Stimulated activated CD4-positive, alpha-beta T cell treated with anti-CD3 and anti-CD28 coated beads, TNF-alpha, amount 100 ng/mL, for 1 hour (primary cell): ENCODE measurements around the gene ATXN2.
"Not testable (repeated sequence)": the region's sequence is repeated elsewhere in the genome, so short reads cannot be mapped to it uniquely, and the experiment has no call there.

Experiments
- DNase-seq, 3 donors: peaks; one replicate each; pipeline ENCODE4 v3.0.0-alpha.2; 2020; ENCODE audit warnings: low read depth in 3 of 3, low spot score in 1 of 3

ATXN2 gene

DNA sequence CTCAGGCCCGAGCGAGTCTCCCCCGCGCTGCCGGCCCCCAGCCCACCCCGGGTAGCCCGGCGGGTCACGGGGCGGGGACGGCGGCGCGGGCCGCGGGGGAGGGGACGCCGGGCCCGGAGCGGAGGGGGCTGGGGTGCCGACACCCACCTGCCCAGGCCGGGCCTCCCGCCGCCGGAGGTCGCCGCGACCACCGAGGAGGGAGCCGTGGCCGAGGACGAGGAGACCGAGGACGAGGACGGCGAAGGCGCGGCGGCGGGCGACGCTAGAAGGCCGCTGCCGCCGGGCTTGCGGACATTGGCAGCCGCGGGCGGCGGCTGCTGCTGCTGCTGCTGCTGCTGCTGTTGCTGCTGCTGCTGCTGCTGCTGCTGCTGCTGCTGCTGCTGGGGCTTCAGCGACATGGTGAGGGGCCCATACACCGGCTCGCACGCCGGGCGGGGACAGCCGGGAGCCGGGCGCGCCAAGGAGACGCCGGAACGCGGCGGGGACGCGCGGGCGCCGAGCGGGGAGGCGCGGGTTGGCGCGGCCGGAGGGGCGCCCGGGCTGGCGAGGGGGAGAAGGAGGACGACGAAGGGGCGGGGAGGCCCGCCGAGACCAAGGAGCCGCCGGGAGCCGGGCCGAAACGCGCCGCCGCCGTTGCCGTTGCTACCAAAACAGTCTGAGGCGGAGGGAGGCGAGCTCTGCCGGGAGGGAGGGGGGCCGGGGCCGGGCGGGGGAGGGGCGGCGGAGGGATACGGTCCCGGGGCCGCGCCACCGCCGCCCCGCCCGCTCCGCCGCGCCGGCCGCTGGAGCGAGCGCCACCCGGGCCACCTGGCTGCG, at the start of gene ATXN2:
ATXN2 (minus strand) TSS at position 679 of the 816 bp plus-strand sequence; CDS start at position 398, 281 bp downstream.
- DNase-seq: peak; percentile 38 to 57 (median 51)

DNA sequence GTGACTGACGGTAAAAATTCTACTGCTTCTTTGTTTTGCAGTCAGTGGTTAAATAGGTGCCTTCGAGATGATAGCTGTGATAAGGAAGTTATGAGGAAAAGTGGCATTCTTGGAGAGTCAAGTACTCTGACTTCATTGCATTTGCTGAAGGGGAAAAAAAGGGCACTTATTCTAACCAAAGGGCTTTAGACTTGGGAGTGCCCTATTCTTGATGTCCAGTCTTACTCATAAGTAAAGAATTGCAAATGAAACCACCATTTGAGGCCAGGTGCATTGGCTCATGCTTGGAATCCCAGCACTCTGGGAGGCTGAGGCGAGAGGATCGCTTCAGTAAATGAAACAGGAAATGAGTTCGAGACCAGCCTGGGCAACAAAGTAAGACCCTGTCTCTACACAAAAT, 46.3 kb upstream of the ATXN2 start:
- DNase-seq: no peak

DNA sequence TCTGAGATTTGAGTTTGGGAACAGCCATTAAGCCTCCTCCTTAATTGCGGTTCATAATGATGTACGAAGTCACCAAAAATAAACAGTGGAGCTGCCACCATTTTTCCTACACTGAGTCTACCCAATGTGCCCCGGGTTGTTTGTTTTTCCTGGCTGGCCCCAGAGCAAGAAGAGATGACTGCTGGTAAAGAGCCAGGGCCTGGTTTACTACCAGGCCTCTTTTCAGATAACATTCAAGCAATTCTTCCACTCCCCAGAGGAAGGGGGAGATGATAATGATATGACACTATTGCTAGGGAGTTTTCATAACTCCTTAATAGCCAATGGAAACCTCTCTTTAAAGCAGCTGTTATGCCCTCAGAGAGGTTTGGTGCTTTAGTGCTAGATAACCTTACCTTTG, 44.3 kb upstream of the ATXN2 start:
- DNase-seq: no peak

- DNase-seq: no peak
Observed at GRCh38 chr12:111642681-111643426, 43.7 kb upstream of the ATXN2 start.

DNA sequence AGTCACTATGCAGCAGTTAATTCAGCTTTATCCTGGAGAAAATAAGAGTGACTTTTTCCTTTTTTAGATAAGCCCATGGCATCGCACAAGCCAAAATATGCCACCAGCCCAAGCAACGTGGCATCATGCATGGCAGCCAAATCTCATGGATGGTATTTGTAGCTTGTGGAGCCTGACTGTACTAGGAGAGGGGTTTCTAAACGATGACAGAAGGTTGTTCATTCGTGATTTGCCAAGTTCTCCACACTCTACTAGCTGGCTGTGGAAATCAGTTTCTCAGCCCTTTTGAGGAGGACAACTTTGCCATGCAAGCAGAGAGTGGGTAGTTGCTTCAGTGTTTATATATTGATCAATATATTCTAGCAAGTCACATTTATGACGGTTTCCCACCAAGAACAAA, 41.4 kb upstream of the ATXN2 start:
- no peak for DNase-seq

DNA sequence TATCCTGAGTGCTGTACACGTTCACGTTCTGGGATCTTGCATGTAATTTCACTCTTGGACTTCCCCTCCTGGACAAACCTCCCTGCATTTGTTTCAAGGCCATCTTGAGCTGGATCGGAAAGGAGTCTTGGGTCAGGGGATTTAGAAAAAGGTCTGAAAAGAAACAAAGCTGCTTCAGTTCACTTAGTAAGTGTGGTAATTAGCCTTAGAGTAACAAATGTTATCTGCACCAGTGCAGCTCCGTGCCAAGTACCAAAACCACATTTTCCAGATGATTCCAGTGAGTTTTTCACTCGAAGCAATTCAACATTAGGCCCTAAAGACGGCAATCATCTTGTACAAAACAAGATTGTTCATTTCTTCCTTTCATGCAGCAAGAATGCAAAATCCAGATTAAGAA, 39.4 kb upstream of the ATXN2 start:
- no peak for DNase-seq

DNA sequence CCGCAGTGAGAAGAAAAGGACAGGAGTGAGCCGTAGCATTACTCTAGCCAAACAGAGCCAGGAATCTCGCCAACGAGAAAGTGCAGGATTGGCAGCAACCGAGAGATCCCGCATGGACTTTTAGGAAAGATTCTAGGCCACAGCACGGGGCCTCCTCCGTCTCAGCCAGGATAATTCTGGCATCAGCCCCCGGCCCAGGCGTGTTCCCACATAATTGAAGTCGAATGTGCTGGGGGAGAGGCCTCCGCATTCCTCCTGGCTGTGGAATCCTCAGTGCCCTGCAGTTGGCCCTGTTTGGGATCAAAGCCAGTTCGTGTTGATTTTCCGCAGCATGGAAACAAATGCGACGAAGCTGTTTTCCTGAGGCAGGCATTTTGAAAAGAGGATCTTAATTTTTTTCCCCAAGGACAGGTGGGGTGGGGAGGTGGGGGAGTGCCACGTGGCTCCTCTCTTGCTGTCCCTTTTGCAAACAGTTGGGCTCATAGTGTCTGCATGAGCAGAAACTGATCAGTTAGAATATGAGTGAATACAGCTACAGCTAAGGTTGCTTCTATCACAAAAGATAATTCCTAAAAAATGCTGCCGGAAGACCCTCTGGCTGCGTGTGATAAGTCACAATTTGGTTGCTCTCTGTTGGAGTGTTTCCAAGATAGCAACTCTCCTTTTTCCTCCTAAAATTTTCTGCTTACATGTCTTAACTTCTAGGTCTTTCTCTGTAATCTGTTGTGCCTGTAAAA, 37.3 kb upstream of the ATXN2 start:
- no peak for DNase-seq

DNA sequence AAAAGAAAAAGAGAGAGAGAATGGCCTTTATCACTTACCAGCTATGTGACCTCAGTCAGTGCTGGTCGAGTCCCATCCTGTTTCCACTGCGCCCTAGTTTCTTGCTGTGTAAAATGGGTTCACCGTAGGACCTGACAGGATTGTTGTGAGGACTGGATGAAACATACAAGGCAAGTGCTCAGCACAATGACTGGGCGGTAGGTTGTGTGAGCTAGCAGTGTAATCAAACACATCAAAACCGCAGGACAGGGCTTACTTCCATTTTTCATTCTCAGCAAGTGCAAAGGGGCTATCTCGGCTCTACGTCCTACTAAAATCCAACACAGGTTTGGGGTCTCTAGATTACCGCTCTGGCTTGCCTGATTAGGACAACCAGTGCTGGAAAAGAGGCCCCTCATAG, 36.4 kb upstream of the ATXN2 start:
- no peak for DNase-seq

GRCh38 chr12:111628505-111629260, 29.6 kb upstream of the ATXN2 start:
- DNase-seq: no peak

DNA sequence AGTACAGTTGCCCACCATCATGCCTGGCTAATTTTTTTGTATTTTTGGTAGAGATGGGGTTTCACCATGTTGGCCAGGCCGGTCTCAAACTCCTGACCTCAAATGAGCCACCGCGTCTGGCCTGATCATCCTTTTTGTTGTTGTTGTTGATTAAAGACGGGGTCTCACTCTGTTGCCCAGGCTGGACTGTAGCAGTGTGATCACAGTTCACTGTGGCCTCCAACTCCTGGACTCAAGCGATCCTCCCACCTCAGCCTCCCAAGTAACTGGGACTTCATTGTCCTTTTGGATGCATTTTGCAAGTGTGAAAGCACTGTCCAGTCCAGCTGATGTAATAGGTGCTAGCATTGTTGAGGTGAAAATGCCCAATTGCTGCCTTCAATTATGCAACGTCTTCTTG, 27.1 kb upstream of the ATXN2 start:
- no peak for DNase-seq

GRCh38 chr12:111624540-111624939, 25.4 kb upstream of the ATXN2 start:
- DNase-seq: no peak

DNA sequence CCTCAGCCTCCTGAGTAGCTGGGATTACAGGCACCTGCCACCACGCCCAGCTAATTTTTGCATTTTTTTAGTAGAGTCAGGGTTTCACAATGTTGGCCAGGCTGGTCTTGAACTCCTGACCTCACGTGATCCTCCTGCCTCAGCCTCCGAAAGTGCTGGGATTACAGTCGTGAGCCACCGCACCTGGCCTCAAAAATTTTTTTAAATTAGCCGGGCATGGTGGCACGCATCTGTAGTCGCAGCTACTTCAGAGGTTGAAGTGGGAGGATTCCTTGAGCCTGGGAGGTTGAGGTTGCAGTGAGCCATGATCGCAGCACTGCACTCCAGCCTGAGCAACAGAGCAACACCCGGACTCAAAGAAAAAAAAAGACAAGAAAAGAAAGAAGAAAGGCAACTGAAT, 18.7 kb upstream of the ATXN2 start:
- not testable (repeated sequence) for DNase-seq

DNA sequence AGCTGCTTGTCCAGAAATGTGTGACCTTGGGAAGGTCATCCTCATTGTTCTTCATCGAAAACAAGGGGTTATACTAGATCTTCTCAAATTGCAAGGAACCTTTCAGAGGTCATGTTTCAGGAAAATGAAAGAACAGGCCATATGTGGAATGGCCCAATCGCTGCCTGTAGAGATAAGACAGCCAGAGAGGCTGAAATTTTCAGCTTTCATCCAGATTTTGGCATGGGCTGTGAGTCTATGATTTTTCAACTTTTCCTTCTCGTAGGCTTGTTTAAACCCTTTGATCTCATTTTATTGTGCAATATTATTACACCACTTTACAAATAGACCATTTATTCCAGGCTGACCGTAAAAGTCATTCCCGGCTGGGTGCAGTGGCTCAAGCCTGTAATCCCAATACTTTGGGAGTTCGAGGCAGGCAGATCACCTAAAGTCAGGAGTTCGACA, 17.1 kb upstream of the ATXN2 start:
- DNase-seq: no peak

- DNase-seq: no peak
Observed at GRCh38 chr12:111607239-111607638, 8.1 kb upstream of the ATXN2 start.

DNA sequence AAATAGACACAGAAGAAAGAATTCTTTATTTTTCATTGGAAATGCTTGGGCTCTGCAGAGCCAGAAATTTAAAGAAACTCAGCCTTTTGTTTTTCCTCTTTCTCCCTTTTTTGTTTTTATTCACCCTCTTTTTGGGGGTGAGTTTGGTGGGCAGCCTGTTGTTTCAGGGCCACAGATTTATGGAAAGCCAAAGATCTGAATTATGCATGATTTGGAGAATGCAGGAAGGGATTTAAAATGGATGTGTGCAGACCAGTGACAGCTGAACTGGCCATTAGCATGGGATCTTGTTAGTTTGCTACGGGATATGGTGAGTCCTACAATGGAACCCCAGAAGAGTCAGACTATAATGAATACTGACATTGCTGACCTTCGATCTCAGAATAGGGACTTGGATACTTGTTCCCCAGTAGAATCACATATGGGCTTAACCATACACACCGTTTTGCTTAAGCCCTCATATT, 7.7 kb upstream of the ATXN2 start:
- no peak for DNase-seq

GRCh38 chr12:111605911-111606766, 7.0 kb upstream of the ATXN2 start:
- no peak for DNase-seq

- DNase-seq: not testable (repeated sequence)
Observed at GRCh38 chr12:111602857-111603256, 3.7 kb upstream of the ATXN2 start.

DNA sequence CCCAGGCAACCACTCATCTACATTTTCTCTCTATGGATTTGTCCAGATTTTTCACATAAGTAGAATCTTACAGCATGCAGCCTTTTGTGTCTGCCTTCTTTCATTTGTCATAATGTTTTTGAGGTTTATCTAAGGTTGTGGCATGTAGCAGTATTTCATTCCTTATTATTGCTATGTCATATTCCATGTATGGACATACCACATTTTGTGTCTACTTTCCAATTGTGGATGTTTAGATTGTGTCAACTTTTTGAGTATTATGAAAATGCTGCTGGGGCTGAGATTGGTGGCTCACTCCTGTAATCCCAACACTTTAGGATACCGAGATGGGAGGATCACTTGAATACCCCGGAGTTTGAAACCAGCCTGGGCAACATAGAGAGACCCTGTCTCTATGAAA, 3.2 kb upstream of the ATXN2 start:
- DNase-seq: no peak

GRCh38 chr12:111600986-111601385, 1.9 kb upstream of the ATXN2 start:
- not testable (repeated sequence) for DNase-seq

GRCh38 chr12:111600205-111600642, 1.1 kb upstream of the ATXN2 start:
- DNase-seq: no peak
